HG02678 (cell line): ENCODE data around the gene WNT3.
"Not testable (repeated sequence)": the region's sequence is repeated elsewhere in the genome, so short reads cannot be mapped to it uniquely, and the experiment has no call there.

Source experiments
- ATAC-seq: cut with Tn5 transposase; IDR thresholded peaks from one replicate; pipeline ENCODE4 v1.9.1; 2021; ENCODE audit warnings: mild to moderate bottlenecking, moderate library complexity; ENCODE audit not compliant: unreplicated experiment

The WNT3 gene

DNA sequence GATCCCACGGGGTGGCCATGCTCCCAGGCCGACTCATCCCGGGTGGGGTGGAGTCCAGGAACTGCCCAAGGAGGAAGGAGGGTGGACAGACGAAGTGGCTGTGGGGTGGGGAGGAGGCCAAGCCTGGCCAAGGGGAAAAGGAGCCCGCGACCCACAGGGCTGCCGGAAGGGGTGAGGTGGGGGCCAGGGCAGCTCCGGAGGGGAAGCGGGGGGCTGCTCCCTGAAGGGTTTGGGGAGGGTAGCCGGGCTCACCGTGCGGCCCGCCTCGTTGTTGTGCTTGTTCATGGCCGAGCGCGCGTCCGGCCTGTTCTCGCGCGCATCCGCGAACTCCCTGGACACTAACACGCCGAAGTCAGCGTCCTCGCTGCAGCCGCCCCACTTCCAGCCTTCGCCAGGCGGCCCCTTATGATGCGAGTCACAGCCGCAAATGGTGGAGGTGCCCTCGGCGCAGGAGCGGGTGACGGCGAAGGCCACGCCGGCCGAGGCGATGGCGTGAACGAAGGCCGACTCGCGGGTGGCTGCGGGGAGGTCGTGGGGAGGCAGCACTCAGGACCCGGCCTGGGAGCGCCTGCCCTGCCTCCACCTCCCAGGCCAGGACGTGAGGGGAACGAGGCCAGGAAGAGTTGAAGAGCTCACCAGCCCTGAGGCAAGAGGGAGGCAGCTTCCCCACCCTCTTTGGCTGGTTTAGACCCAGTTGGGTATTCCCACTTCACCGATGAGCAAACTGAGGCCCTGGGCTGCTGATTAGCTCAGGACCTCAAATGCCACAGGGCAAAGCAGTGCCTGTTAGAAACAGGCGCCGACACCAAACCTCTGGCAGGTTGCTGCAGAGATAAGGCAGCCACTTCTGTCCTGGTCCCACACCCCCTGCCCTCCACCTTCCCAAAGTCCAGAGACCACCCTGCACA, 48.7 kb downstream of the WNT3 start:
- no peak for ATAC-seq

- not testable (repeated sequence) for ATAC-seq
These were observed 49.6 kb downstream of the WNT3 start for GRCh38 chr17:46768896-46769295.

DNA sequence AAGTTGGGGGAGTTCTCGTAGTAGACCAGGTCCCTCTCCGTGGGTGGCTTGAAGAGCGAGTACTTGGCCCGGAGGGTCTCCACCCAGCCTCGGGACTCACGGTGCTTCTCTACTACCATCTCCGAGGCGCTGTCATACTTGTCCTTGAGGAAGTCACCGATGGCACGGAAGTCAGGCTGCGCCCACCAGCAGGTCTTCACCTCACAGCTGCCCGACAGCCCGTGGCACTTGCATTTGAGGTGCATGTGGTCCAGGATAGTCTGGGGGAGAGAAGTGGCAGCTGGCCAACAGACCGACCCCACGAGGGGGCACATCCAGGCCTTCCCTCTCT, 50.0 kb downstream of the WNT3 start:
- ATAC-seq, result no peak

DNA sequence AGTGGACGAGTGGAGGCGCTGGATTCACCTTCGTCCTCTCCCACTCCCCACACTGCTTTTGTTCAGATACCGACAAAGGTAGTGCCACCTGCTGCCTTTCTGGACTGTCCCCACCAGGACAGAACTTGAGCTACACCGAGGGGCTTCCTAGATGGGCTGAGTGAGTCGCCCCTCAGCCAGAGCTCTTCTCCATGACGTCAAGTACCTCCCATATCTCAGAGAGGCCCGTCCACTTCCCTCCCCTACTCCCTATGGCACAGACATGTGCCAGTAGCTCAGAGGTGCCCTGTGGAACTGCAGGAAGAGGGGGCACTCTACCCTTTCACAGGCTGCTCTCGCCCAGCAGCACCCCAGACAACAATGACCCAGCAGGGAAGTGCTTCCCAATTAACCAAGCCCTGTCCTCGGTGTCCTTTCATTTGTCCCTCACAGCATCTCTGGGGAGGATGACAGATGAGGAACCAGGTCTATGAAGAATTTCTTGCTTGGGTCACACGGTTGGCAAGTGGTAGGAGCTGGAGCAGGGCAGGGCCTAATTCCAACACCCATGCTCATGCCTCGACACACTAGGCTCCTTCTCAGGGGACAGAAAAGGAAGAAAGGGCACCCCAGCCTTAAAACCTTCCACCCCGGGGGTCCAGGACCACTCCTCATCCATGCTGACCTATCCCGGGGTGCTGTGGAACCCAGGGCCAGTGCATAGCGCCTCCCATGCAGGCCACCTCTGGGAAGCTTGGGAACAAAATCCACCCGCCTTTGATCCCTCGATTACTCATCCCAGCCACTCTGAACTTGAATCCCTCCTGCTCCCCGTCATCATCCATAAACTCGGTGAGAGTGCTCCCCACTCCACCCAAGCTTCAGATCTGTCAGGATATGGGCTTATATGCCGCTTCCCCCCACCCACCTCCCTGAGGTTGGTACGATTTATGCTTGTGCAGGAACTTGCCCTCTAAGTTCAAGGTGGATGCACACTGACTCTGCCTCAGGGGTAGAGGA, 51.7 kb downstream of the WNT3 start:
- no peak for ATAC-seq

GRCh38 chr17:46765453-46765852, 53.0 kb downstream of the WNT3 start:
- no peak for ATAC-seq

DNA sequence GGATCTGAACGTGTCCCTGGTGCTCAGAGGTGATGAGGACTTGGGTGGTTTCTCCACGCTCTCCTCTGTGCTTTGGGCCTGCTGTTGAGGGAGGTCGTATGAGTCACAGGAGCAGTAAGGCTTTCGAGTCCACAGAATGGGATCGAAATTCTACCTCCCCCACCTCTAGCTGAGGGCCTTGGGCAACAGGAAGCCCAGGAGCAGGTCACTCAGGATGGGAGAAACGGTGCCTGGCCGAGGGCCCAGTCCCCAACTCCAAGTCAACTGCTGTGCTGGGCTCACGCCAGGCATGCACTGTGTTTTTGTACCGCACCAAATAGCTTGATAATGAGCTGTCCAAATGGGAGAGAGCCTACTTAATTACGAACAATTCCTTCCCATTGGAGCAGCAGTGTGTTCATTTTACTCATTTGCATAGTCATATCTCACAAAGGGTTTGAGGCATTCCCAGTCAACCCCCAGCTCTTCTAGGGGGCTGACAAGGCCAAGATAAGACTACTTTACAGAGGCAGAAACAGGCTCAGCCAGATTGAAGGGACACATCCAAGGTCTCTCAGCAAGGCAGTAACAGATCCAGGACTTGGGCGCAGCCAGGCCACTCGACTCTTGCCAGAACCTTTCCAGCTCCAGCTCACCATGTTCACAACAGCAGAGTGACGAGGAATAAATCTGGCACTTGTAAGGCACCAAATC, 53.6 kb downstream of the WNT3 start:
- ATAC-seq, result no peak

- ATAC-seq, result no peak
These were observed 54.3 kb downstream of the WNT3 start for GRCh38 chr17:46764000-46764708.

GRCh38 chr17:46763416-46763815, 55.1 kb downstream of the WNT3 start:
- ATAC-seq, result no peak

DNA sequence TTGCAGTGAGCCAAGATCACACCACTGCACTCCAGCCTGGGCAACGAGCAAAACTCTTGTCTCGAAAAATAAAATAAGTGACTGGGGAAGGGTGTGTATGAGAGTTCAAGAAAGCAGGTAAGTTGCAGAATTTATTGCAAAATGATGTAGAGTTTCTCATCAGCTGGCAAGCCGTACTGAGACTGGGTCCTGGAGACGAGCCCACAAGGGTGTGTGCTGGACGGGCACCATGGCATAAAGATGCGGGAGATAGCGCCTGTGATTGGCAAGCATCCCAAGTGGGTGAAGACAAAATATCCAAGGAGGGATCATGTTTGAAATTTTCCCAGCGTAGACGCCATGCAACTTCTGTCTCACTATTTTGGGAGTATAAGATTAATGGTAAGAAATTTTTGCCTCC, 59.4 kb downstream of the WNT3 start:
- no peak for ATAC-seq

DNA sequence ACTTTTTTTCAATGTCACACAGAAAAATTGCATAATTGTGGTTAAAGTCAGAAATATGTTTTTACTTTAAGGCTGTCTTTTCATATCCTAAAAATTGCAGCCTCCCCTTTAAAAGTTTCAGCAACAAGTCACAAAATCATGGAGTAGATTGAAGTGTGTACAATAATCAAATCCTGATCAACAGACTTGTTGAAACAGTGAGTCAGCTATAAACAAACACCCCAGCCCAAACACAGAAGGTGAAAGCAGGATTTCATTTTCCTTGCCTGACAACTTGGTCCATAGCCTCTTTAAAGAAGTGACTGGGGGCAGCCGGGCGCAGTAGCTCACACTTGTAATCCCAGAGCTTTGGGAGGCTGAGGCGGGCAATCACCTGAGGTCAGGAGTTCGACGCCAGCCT, 59.9 kb downstream of the WNT3 start:
- no peak for ATAC-seq

DNA sequence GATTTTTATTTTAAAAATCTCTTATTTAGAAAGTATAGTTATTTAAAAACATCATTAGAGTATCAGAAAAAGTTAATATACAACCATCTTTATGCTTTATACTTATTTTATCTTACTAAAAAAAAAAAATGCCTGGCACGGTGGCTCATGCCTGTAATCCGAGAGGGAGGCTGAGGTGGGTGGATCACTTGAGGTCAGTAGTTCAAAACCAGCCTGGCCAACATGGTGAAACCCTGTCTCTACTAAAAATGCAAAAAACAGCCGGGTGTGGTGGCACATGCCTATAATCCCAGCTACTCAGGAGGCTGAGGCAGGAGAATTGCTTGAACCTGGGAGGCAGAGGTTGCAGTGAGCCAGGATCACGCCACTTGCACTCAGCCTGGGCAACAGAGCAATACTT, 60.9 kb downstream of the WNT3 start:
- ATAC-seq, result not testable (repeated sequence)

- no peak for ATAC-seq
These were observed 61.6 kb downstream of the WNT3 start for GRCh38 chr17:46756861-46757260.

DNA sequence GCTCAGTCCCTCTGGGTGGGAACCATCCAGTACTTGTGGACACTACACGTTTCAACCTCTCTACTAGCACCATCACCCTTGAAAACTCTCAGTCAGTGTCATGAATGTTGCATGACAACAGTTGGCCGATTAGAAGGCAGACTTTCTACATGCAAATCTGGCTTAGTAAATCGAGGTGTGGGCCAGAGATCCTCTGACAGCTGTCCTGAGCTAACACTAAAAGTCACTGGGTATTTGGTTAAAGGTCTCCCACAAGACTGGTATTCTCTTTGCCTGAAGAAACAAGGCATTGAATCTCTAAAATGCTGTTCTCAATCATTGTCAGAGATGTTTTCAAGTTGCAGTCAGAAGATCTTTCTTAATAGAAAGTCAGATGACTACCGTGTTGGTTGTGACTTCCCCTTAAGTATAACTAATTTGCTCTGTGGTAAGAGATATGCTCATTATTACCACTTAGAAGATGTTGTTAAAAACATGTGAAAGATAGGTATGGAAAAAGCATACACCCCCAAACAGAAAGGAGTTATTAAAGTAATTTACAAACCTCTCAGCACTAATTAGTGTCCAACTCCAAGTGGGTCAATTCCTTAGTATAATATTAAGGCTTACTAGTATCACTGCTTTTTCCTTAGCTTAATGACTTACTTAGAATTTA, 62.3 kb downstream of the WNT3 start:
- ATAC-seq, result no peak

DNA sequence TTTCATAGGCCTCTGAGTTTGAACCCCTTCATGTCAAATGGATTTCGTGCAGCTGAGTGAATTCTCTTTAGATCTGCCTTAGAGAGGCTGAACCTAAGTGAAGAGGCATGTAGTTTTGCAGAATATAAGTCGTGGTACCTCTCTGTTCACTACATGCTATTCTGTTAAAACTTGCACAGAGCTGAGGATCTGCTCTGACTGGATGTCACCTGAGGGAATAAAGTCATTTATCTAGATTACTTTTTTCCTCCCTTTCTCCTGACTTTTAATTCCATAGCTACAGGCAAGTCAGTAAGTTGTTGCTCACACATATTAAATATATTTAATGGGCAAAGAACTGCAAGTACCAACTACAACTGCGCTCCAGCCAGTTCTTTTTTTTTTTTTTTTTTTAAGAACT, 64.7 kb downstream of the WNT3 start:
- no peak for ATAC-seq

DNA sequence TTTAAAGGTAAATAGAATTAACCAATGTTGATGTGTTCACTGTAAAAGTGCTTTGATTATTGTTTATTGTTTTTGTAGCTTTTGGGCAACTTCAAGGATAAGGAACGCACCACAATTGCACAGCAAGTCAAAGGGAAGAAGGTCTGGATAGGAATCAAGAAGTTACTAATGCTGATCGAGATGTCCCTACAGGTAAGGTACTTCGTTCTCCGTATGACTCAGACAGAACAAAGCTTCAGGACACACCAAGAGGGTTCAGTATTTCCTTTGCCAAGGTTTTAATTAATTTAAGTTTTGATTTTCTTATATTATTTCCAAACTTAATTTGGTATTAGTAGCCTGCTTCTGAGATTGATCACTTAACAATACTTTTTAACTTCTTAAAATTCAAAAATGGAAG, 67.1 kb downstream of the WNT3 start:
- ATAC-seq, result no peak

GRCh38 chr17:46745376-46745775, 73.1 kb downstream of the WNT3 start:
- ATAC-seq, result no peak

DNA sequence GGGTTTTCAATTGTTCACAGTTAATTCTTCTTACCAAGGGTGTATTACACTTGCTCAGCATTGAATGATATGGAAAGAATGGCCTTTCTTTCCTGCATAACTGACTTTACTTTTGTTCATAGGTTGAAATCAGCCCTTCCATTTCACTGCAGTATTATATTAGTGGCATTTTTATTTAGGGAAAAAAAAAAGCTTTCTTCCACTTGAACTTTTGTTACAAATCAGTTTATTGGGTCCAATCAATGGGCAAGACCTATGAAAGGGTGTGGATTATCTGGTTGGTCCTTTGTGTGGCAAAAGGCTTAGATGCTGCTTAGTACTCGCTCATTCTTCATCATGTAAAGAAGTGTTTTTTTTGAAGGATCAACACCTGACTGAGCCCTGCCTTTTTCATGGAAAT, 74.1 kb downstream of the WNT3 start:
- ATAC-seq, result no peak

GRCh38 chr17:46742565-46743270, 75.8 kb downstream of the WNT3 start:
- ATAC-seq, result no peak

DNA sequence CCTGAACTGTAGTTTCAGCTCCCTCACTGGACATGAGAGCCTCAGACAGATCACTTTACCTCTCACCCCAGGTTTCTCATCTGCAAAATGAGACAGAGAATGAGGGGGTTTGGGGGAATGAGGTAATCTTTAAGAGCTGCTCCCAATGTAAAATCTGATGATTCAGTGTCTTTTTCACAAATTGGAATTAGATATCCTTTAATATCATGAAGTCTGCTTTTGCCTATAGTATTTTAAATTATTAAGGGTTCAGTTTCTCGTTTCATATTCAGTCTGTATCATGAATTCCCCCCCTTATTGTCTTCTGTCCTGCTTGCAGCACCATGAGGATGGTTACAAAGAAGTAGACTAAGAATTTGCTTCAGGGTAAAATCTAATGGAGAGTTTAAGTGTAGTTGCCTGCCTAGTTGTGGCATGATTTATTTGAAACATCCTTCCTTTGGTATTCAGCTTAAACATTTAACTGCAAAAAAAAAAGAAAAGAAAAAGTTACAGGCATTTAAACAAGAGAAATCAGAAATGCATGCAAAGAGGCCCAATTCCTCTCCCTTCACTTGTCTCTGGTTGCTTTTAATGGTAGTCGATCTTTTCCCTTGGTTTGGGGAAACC, 77.3 kb downstream of the WNT3 start:
- no peak for ATAC-seq
